Stimulated activated naive B cell treated with anti-CD40 and anti-IgM and Interleukin-4, amounts not matched to agents 10 μg/mL and 1 μg/mL and 100 μg/mL, for 72 hours (primary cell): ENCODE results near the gene FXYD7.

Experiments
- ATAC-seq, 2 donors: fragments of 150-1000 bp; cut with Tn5 transposase; replicated peaks; 2 replicates each; pipeline ENCODE4 v1.10.0; 2021; ENCODE audit warnings: moderate library complexity in 1 of 2
- DNase-seq: peaks from one replicate; pipeline ENCODE4 v3.0.0; 2021
- H3K27ac Mint-ChIP-seq: one replicate; pipeline ENCODE4 v1.8.0; 2022; ENCODE audit warnings: mild to moderate bottlenecking, mixed read lengths
- H3K27me3 Mint-ChIP-seq, 2 donors: one replicate each; pipeline ENCODE4 v1.8.0; 2022; ENCODE audit warnings: mixed read lengths in 2 of 2
- H3K36me3 Mint-ChIP-seq, 2 donors: one replicate each; pipeline ENCODE4 v1.8.0; 2022; ENCODE audit warnings: mixed read lengths in 2 of 2, mild to moderate bottlenecking in 1 of 2
- H3K4me1 Mint-ChIP-seq, 2 donors: one replicate each; pipeline ENCODE4 v1.8.0; 2022; ENCODE audit warnings: mixed read lengths in 2 of 2, mild to moderate bottlenecking in 1 of 2
- H3K4me3 Mint-ChIP-seq, 2 donors: one replicate each; pipeline ENCODE4 v1.8.0; 2022; ENCODE audit warnings: mild to moderate bottlenecking in 2 of 2, mixed read lengths in 2 of 2, moderate library complexity in 1 of 2
- H3K9me3 Mint-ChIP-seq, 2 donors: one replicate each; pipeline ENCODE4 v1.8.0; 2022; ENCODE audit warnings: mixed read lengths in 2 of 2, mild to moderate bottlenecking in 1 of 2

The FXYD7 gene

GRCh38 chr19:35105411-35106290, 37.4 kb upstream of the FXYD7 start:
- H3K27ac Mint-ChIP-seq, result peak overlapping the region; percentile 61
- H3K27me3 Mint-ChIP-seq, result peaks cover 5 to 16% of the 10 kb centered on the region in 2 donors
- ATAC-seq (peak in 1 of 2 donors; percentile 12), DNase-seq (no peak)
- no peaks in the 10 kb centered on the region for H3K4me1 Mint-ChIP-seq
- H3K36me3 Mint-ChIP-seq, result peaks cover 0 to 1% of the 10 kb centered on the region in 2 donors
- no peak overlapping the region for H3K4me3 Mint-ChIP-seq
- peaks cover 0 to 4% of the 10 kb centered on the region in 2 donors for H3K9me3 Mint-ChIP-seq

GRCh38 chr19:35106291-35106583, 36.8 kb upstream of the FXYD7 start:
- peaks cover 0 to 4% of the 10 kb centered on the region in 2 donors for H3K9me3 Mint-ChIP-seq

GRCh38 chr19:35106898-35107541, 36.0 kb upstream of the FXYD7 start:
- ATAC-seq, result no peak
- peaks cover 5 to 16% of the 10 kb centered on the region in 2 donors for H3K27me3 Mint-ChIP-seq
- no peak overlapping the region for H3K27ac Mint-ChIP-seq

More at GRCh38 chr19:35106291-35106583, 36.8 kb upstream of the FXYD7 start:
- no peaks in the 10 kb centered on the region for H3K4me1 Mint-ChIP-seq
- peak overlapping the region; percentile 61 for H3K27ac Mint-ChIP-seq
- ATAC-seq (no peak), DNase-seq (no peak)
- H3K4me3 Mint-ChIP-seq, result no peak overlapping the region
- peaks cover 5 to 16% of the 10 kb centered on the region in 2 donors for H3K27me3 Mint-ChIP-seq
- peaks cover 0 to 1% of the 10 kb centered on the region in 2 donors for H3K36me3 Mint-ChIP-seq

GRCh38 chr19:35107545-35107944, 35.5 kb upstream of the FXYD7 start:
- no peak overlapping the region for H3K4me3 Mint-ChIP-seq
- peaks cover 5 to 16% of the 10 kb centered on the region in 2 donors for H3K27me3 Mint-ChIP-seq
- peaks cover 0 to 4% of the 10 kb centered on the region in 2 donors for H3K9me3 Mint-ChIP-seq
- DNase-seq, result no peak
- ATAC-seq, result no peak
- H3K4me1 Mint-ChIP-seq, result no peaks in the 10 kb centered on the region
- peaks cover 0 to 1% of the 10 kb centered on the region in 2 donors for H3K36me3 Mint-ChIP-seq
- H3K27ac Mint-ChIP-seq, result no peak overlapping the region

More at GRCh38 chr19:35106898-35107541, 36.0 kb upstream of the FXYD7 start:
- peaks cover 0 to 1% of the 10 kb centered on the region in 2 donors for H3K36me3 Mint-ChIP-seq
- DNase-seq, result no peak
- peaks cover 0 to 4% of the 10 kb centered on the region in 2 donors for H3K9me3 Mint-ChIP-seq
- H3K4me1 Mint-ChIP-seq, result no peaks in the 10 kb centered on the region
- no peak overlapping the region for H3K4me3 Mint-ChIP-seq

- no peak for ATAC-seq
- peaks cover 0 to 4% of the 10 kb centered on the region in 2 donors for H3K9me3 Mint-ChIP-seq
- no peaks in the 10 kb centered on the region for H3K4me1 Mint-ChIP-seq
- H3K4me3 Mint-ChIP-seq, result no peak overlapping the region
- H3K27ac Mint-ChIP-seq, result no peak overlapping the region
- no peak for DNase-seq
- H3K36me3 Mint-ChIP-seq, result no peaks in the 10 kb centered on the region
- peaks cover 5 to 16% of the 10 kb centered on the region in 2 donors for H3K27me3 Mint-ChIP-seq
These were observed 34.3 kb upstream of the FXYD7 start for GRCh38 chr19:35108730-35109129.

GRCh38 chr19:35109395-35110112, 33.5 kb upstream of the FXYD7 start:
- H3K4me1 Mint-ChIP-seq, result peaks cover 2 to 3% of the 10 kb centered on the region in 2 donors
- ATAC-seq, result no peak
- no peaks in the 10 kb centered on the region for H3K36me3 Mint-ChIP-seq
- peaks cover 0 to 4% of the 10 kb centered on the region in 2 donors for H3K9me3 Mint-ChIP-seq
- no peak overlapping the region for H3K4me3 Mint-ChIP-seq
- H3K27ac Mint-ChIP-seq, result no peak overlapping the region
- no peak for DNase-seq
- H3K27me3 Mint-ChIP-seq, result peaks cover 7 to 19% of the 10 kb centered on the region in 2 donors

GRCh38 chr19:35110974-35111373, 32.1 kb upstream of the FXYD7 start:
- H3K36me3 Mint-ChIP-seq, result no peaks in the 10 kb centered on the region
- no peak for ATAC-seq
- DNase-seq, result no peak
- peaks cover 8 to 25% of the 10 kb centered on the region in 2 donors for H3K27me3 Mint-ChIP-seq
- no peak overlapping the region for H3K27ac Mint-ChIP-seq
- peaks cover 0 to 3% of the 10 kb centered on the region in 2 donors for H3K9me3 Mint-ChIP-seq
- peaks cover 4 to 7% of the 10 kb centered on the region in 2 donors for H3K4me1 Mint-ChIP-seq
- no peak overlapping the region for H3K4me3 Mint-ChIP-seq

GRCh38 chr19:35112995-35113688, 29.9 kb upstream of the FXYD7 start:
- H3K27ac Mint-ChIP-seq, result no peak overlapping the region
- ATAC-seq (no peak), DNase-seq (no peak)
- peaks cover 6 to 7% of the 10 kb centered on the region in 2 donors for H3K4me1 Mint-ChIP-seq
- peaks cover 8 to 25% of the 10 kb centered on the region in 2 donors for H3K27me3 Mint-ChIP-seq
- H3K4me3 Mint-ChIP-seq, result no peak overlapping the region
- no peaks in the 10 kb centered on the region for H3K9me3 Mint-ChIP-seq
- no peaks in the 10 kb centered on the region for H3K36me3 Mint-ChIP-seq

GRCh38 chr19:35114353-35115176, 28.5 kb upstream of the FXYD7 start:
- no peak overlapping the region for H3K27ac Mint-ChIP-seq
- H3K27me3 Mint-ChIP-seq, result peaks cover 3 to 14% of the 10 kb centered on the region in 2 donors
- peak overlapping the region; percentile 53 to 59 for H3K4me3 Mint-ChIP-seq
- peaks cover 7 to 10% of the 10 kb centered on the region in 2 donors for H3K4me1 Mint-ChIP-seq
- peak; percentile 44 for DNase-seq
- no peaks in the 10 kb centered on the region for H3K36me3 Mint-ChIP-seq
- peak; percentile 86 to 88 for ATAC-seq
- H3K9me3 Mint-ChIP-seq, result no peaks in the 10 kb centered on the region

- H3K27me3 Mint-ChIP-seq, result peaks cover 3 to 9% of the 10 kb centered on the region in 2 donors
- no peak for DNase-seq
- no peak within 1 kb of the TSS for H3K27ac Mint-ChIP-seq
- no peaks in the 10 kb centered on the region for H3K9me3 Mint-ChIP-seq
- no peak for ATAC-seq
- peaks cover 11 to 17% of the 10 kb centered on the region in 2 donors for H3K4me1 Mint-ChIP-seq
- H3K4me3 Mint-ChIP-seq, result peak within 1 kb of the TSS; percentile 53 to 59
- H3K36me3 Mint-ChIP-seq, result no peaks in the 10 kb centered on the region
These were observed 27.7 kb upstream of the FXYD7 start, which contains the start of gene FXYD3 for GRCh38 chr19:35115177-35115951. Gene FXYD3 (plus strand): TSS chr19:35115823. CDS start chr19:35119377, 3,554 bp downstream.

- DNase-seq (no peak), ATAC-seq (no peak)
- H3K27ac Mint-ChIP-seq, result no peak overlapping the region
These were observed 26.8 kb upstream of the FXYD7 start for GRCh38 chr19:35116072-35116801.

GRCh38 chr19:35117116-35117515, 25.9 kb upstream of the FXYD7 start:
- no peaks in the 10 kb centered on the region for H3K36me3 Mint-ChIP-seq
- H3K27ac Mint-ChIP-seq, result no peak overlapping the region
- H3K9me3 Mint-ChIP-seq, result no peaks in the 10 kb centered on the region
- peaks cover 3 to 9% of the 10 kb centered on the region in 2 donors for H3K27me3 Mint-ChIP-seq
- no peak for ATAC-seq
- no peak for DNase-seq
- no peak overlapping the region for H3K4me3 Mint-ChIP-seq
- peaks cover 21 to 32% of the 10 kb centered on the region in 2 donors for H3K4me1 Mint-ChIP-seq

More at GRCh38 chr19:35116072-35116801, 26.8 kb upstream of the FXYD7 start:
- Mint-ChIP-seq H3K36me3 (no peaks in the 10 kb centered on the region), H3K9me3 (no peaks in the 10 kb centered on the region), H3K27me3 (peaks cover 3 to 9% of the 10 kb centered on the region in 2 donors), H3K4me3 (no peak overlapping the region), H3K4me1 (peaks cover 18 to 26% of the 10 kb centered on the region in 2 donors)
